ENCODE results near the gene FOXP1.
A peak's percentile ranks its signal among the peaks of the same experiment; 100 is the strongest.

The FOXP1 gene

GRCh38 chr3:71318458-71318827, 265.1 kb downstream of the FOXP1 start:
- no peak overlapping the region for H2BK120ac ChIP-seq (ENCODE audit: insufficient read depth, low read length, poor library complexity)
- H3K4me2 ChIP-seq (ENCODE audit: low read length) = no peak overlapping the region
- no peak overlapping the region for H3K4ac ChIP-seq (ENCODE audit: low read depth, low read length)
- H3K14ac ChIP-seq (ENCODE audit: low read length) = no peak overlapping the region
- H3K36me3 ChIP-seq (ENCODE audit: control insufficient read depth in 1 of 2, insufficient read depth in 2 of 2, low read length in 2 of 2) = no peaks in the 10 kb centered on the region
- no peak overlapping the region for H3K23ac ChIP-seq (ENCODE audit: low read length)
- DNase-seq = no peak
- H3K27ac ChIP-seq (ENCODE audit: low read depth, low read length) = no peak overlapping the region
- H3K4me1 ChIP-seq (ENCODE audit: control insufficient read depth in 1 of 2, insufficient read depth in 2 of 2, low read length in 2 of 2) = no peaks in the 10 kb centered on the region
- no CpG with 5 or more reads among the region's 3 CpGs for WGBS (ENCODE audit: extremely low coverage, insufficient coverage, insufficient read length)
- no peak overlapping the region for H3K4me3 ChIP-seq (ENCODE audit: low read depth, low read length)
- H3K18ac ChIP-seq (ENCODE audit: low read length) = no peak overlapping the region
- no peak overlapping the region for H2AFZ ChIP-seq (ENCODE audit: insufficient read depth, low read length, poor library complexity)
- H2AK5ac ChIP-seq (ENCODE audit: low read length) = no peak overlapping the region
- no peaks in the 10 kb centered on the region for H3K27me3 ChIP-seq (ENCODE audit: insufficient read depth, low read length)
- H3K79me2 ChIP-seq (ENCODE audit: control insufficient read depth, insufficient read depth, low read length, poor library complexity) = no peaks in the 10 kb centered on the region
- H3K9ac ChIP-seq (ENCODE audit: low read length) = no peak overlapping the region
- H4K12ac ChIP-seq (ENCODE audit: low read depth, low read length) = no peak overlapping the region
- no peak overlapping the region for H2BK12ac ChIP-seq (ENCODE audit: low read length)
- H4K91ac ChIP-seq (ENCODE audit: low read depth, low read length) = no peak overlapping the region
- H3K79me1 ChIP-seq (ENCODE audit: low read length) = no peaks in the 10 kb centered on the region
- no peak overlapping the region for H4K8ac ChIP-seq (ENCODE audit: low read depth, low read length)
- H2BK5ac ChIP-seq (ENCODE audit: low read depth, low read length, poor library complexity) = no peak overlapping the region
- no peaks in the 10 kb centered on the region for H3K9me3 ChIP-seq (ENCODE audit: insufficient read depth, low read depth, low read length)

DNA sequence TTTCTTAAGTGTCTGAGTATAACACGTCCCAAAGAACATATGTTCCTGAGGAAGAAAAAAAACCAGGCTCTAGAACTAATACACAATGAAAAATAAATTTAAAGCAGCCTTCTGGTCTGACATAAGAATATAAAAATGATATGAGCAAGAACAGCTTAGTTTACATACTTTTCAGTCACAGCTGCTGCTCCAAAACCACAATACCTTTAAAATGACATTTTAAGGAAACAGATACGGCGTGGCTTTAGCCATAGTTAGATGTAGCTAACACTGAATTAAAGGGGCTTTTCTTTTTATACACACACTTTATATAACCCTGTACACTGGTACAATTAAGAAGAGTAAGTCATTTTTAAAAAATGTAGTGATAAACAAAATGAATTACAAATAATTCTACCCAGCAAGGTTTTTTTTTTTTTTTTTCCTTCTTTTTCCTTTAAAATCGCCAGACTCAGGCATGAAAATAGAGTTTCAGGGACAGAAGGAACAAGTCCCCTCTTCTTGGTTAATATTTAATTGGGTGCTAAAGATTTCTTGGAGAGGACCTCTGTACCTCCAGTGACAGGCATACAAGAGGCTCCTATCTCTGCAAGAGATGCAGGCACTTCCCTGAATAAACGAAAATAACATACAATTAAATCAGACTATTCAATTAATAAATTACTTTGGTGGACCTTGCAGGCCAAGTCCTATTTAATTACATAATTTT, 265.6 kb downstream of the FOXP1 start:
- Histone ChIP-seq H3K4ac (ENCODE audit: low read depth, low read length) (no peak overlapping the region), H2AFZ (ENCODE audit: insufficient read depth, low read length, poor library complexity) (no peak overlapping the region), H3K18ac (ENCODE audit: low read length) (no peak overlapping the region), H3K27ac (ENCODE audit: low read depth, low read length) (no peak overlapping the region), H2BK5ac (ENCODE audit: low read depth, low read length, poor library complexity) (no peak overlapping the region), H3K79me1 (ENCODE audit: low read length) (no peaks in the 10 kb centered on the region), H4K8ac (ENCODE audit: low read depth, low read length) (no peak overlapping the region), H3K9ac (ENCODE audit: low read length) (no peak overlapping the region), H3K9me3 (ENCODE audit: insufficient read depth, low read depth, low read length) (no peaks in the 10 kb centered on the region), H3K14ac (ENCODE audit: low read length) (no peak overlapping the region), H3K79me2 (ENCODE audit: control insufficient read depth, insufficient read depth, low read length, poor library complexity) (no peaks in the 10 kb centered on the region), H2BK12ac (ENCODE audit: low read length) (no peak overlapping the region), H3K4me1 (ENCODE audit: control insufficient read depth in 1 of 2, insufficient read depth in 2 of 2, low read length in 2 of 2) (no peaks in the 10 kb centered on the region), H3K36me3 (ENCODE audit: control insufficient read depth in 1 of 2, insufficient read depth in 2 of 2, low read length in 2 of 2) (no peaks in the 10 kb centered on the region), H3K4me3 (ENCODE audit: low read depth, low read length) (no peak overlapping the region), H2AK5ac (ENCODE audit: low read length) (no peak overlapping the region), H3K27me3 (ENCODE audit: insufficient read depth, low read length) (no peaks in the 10 kb centered on the region), H2BK120ac (ENCODE audit: insufficient read depth, low read length, poor library complexity) (no peak overlapping the region), H4K91ac (ENCODE audit: low read depth, low read length) (no peak overlapping the region), H4K12ac (ENCODE audit: low read depth, low read length) (no peak overlapping the region), H3K23ac (ENCODE audit: low read length) (no peak overlapping the region), H3K4me2 (ENCODE audit: low read length) (no peak overlapping the region)
- DNase-seq = no peak
- no CpG with 5 or more reads among the region's 5 CpGs for WGBS (ENCODE audit: extremely low coverage, insufficient coverage, insufficient read length)

- WGBS (ENCODE audit: extremely low coverage, insufficient coverage, insufficient read length) = no CpG with 5 or more reads among the region's 6 CpGs
- Histone ChIP-seq H3K14ac (ENCODE audit: low read length) (no peak overlapping the region), H4K8ac (ENCODE audit: low read depth, low read length) (no peak overlapping the region)
Observed at GRCh38 chr3:71317140-71317539, 266.4 kb downstream of the FOXP1 start.

DNA sequence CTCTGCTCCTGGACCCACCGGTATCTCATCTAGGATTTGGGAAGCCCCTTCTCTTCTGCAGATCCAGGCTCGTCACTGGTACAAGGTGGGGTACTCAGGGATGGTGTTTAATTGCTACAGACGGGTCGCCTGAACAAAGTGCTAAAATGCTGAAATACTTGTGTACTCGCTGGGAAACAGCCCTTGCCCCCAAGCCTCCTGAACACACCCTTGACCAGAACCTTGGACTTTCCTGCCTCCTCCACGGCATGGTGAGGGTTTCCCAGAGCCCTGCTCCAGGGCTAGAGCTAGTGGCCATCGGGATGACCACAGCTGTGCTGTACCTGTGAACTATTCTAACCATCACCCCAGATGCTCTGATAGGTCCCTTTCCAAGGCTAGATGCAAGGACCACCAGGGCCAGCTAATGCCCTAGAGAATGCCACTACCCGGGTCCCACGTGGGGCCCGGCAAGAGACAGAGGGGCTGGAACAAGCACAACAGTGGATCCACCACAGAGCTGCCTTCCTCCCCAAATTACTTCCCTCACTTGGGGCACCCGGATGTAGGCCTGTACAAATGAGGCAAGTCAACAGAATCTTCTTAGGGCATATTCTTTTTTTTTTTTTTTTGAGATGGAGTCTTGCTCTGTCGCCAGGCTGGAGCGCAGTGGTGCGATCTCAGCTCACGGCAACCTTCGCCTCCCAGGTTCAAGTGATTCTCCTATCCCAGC, 267.3 kb downstream of the FOXP1 start:
- H3K27ac ChIP-seq (ENCODE audit: low read depth, low read length) = no peak overlapping the region
- H3K18ac ChIP-seq (ENCODE audit: low read length) = no peak overlapping the region
- no peaks in the 10 kb centered on the region for H3K36me3 ChIP-seq (ENCODE audit: control insufficient read depth in 1 of 2, insufficient read depth in 2 of 2, low read length in 2 of 2)
- no peak overlapping the region for H2AFZ ChIP-seq (ENCODE audit: insufficient read depth, low read length, poor library complexity)
- no peak overlapping the region for H2BK120ac ChIP-seq (ENCODE audit: insufficient read depth, low read length, poor library complexity)
- H3K4ac ChIP-seq (ENCODE audit: low read depth, low read length) = no peak overlapping the region
- no peak overlapping the region for H4K12ac ChIP-seq (ENCODE audit: low read depth, low read length)
- H3K4me3 ChIP-seq (ENCODE audit: low read depth, low read length) = no peak overlapping the region
- no peaks in the 10 kb centered on the region for H3K79me1 ChIP-seq (ENCODE audit: low read length)
- H2BK12ac ChIP-seq (ENCODE audit: low read length) = no peak overlapping the region
- H3K27me3 ChIP-seq (ENCODE audit: insufficient read depth, low read length) = no peaks in the 10 kb centered on the region
- no peak overlapping the region for H2AK5ac ChIP-seq (ENCODE audit: low read length)
- no peak overlapping the region for H2BK5ac ChIP-seq (ENCODE audit: low read depth, low read length, poor library complexity)
- no CpG with 5 or more reads among the region's 16 CpGs for WGBS (ENCODE audit: extremely low coverage, insufficient coverage, insufficient read length)
- no peak overlapping the region for H4K8ac ChIP-seq (ENCODE audit: low read depth, low read length)
- no peak overlapping the region for H3K4me2 ChIP-seq (ENCODE audit: low read length)
- H3K9ac ChIP-seq (ENCODE audit: low read length) = no peak overlapping the region
- H3K9me3 ChIP-seq (ENCODE audit: insufficient read depth, low read depth, low read length) = no peaks in the 10 kb centered on the region
- H3K23ac ChIP-seq (ENCODE audit: low read length) = peak overlapping the region; percentile 52
- H3K14ac ChIP-seq (ENCODE audit: low read length) = no peak overlapping the region
- DNase-seq = no peak
- H3K4me1 ChIP-seq (ENCODE audit: control insufficient read depth in 1 of 2, insufficient read depth in 2 of 2, low read length in 2 of 2) = no peaks in the 10 kb centered on the region
- H3K79me2 ChIP-seq (ENCODE audit: control insufficient read depth, insufficient read depth, low read length, poor library complexity) = no peaks in the 10 kb centered on the region
- no peak overlapping the region for H4K91ac ChIP-seq (ENCODE audit: low read depth, low read length)

More at GRCh38 chr3:71317140-71317539, 266.4 kb downstream of the FOXP1 start:
- H3K23ac ChIP-seq (ENCODE audit: low read length) = no peak overlapping the region
- no peak overlapping the region for H3K18ac ChIP-seq (ENCODE audit: low read length)
- H3K79me2 ChIP-seq (ENCODE audit: control insufficient read depth, insufficient read depth, low read length, poor library complexity) = no peaks in the 10 kb centered on the region
- H3K27ac ChIP-seq (ENCODE audit: low read depth, low read length) = no peak overlapping the region
- no peak overlapping the region for H3K4ac ChIP-seq (ENCODE audit: low read depth, low read length)
- H3K4me3 ChIP-seq (ENCODE audit: low read depth, low read length) = no peak overlapping the region
- DNase-seq = no peak
- H4K12ac ChIP-seq (ENCODE audit: low read depth, low read length) = no peak overlapping the region
- H4K91ac ChIP-seq (ENCODE audit: low read depth, low read length) = no peak overlapping the region
- H2BK12ac ChIP-seq (ENCODE audit: low read length) = no peak overlapping the region
- H2AK5ac ChIP-seq (ENCODE audit: low read length) = no peak overlapping the region
- H3K4me2 ChIP-seq (ENCODE audit: low read length) = no peak overlapping the region
- no peak overlapping the region for H2BK5ac ChIP-seq (ENCODE audit: low read depth, low read length, poor library complexity)
- H3K27me3 ChIP-seq (ENCODE audit: insufficient read depth, low read length) = no peaks in the 10 kb centered on the region
- H3K36me3 ChIP-seq (ENCODE audit: control insufficient read depth in 1 of 2, insufficient read depth in 2 of 2, low read length in 2 of 2) = no peaks in the 10 kb centered on the region
- no peak overlapping the region for H3K9ac ChIP-seq (ENCODE audit: low read length)
- H2AFZ ChIP-seq (ENCODE audit: insufficient read depth, low read length, poor library complexity) = no peak overlapping the region
- no peak overlapping the region for H2BK120ac ChIP-seq (ENCODE audit: insufficient read depth, low read length, poor library complexity)
- no peaks in the 10 kb centered on the region for H3K9me3 ChIP-seq (ENCODE audit: insufficient read depth, low read depth, low read length)
- no peaks in the 10 kb centered on the region for H3K79me1 ChIP-seq (ENCODE audit: low read length)
- no peaks in the 10 kb centered on the region for H3K4me1 ChIP-seq (ENCODE audit: control insufficient read depth in 1 of 2, insufficient read depth in 2 of 2, low read length in 2 of 2)

Data from trophoblast cell (in vitro differentiated cells and primary cell).